Measurements from ENCODE around the gene CAPN3.

DNA sequence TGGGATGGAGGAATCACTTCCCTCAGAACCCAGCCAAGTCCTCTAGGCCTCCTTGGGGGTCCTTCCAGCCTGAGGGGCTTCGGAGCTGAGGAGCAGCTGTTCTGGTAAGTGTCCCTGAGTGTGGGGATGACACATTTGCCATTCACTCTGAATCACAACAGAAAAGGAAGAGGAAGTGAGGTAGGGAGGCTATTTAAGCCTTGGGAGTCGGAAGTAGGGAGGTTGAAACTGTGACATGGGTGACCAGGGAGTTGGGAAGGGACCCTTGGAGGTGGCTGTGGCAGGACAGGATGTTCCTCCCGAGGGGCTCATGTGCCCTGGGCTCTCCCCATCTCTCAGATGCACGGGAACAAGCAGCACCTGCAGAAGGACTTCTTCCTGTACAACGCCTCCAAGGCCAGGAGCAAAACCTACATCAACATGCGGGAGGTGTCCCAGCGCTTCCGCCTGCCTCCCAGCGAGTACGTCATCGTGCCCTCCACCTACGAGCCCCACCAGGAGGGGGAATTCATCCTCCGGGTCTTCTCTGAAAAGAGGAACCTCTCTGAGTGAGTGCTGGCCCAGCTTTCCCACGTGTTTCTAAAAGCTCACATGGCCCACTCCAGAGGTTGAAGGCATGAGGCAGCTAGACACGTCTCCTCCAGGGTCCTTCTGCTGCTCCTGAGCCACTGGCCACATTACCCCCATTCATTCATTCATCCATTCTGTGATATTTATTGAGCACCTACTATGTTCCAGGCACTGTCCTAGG is 43.3 kb downstream of the CAPN3 start:
- TF ChIP-seq, protein P1, sequence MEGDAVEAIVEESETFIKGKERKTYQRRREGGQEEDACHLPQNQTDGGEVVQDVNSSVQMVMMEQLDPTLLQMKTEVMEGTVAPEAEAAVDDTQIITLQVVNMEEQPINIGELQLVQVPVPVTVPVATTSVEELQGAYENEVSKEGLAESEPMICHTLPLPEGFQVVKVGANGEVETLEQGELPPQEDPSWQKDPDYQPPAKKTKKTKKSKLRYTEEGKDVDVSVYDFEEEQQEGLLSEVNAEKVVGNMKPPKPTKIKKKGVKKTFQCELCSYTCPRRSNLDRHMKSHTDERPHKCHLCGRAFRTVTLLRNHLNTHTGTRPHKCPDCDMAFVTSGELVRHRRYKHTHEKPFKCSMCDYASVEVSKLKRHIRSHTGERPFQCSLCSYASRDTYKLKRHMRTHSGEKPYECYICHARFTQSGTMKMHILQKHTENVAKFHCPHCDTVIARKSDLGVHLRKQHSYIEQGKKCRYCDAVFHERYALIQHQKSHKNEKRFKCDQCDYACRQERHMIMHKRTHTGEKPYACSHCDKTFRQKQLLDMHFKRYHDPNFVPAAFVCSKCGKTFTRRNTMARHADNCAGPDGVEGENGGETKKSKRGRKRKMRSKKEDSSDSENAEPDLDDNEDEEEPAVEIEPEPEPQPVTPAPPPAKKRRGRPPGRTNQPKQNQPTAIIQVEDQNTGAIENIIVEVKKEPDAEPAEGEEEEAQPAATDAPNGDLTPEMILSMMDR (IDR thresholded peaks at IDR 0.05; ENCODE audit: insufficient read depth, low read length): no peak
- TF ChIP-seq POLR2AphosphoS5 (IDR thresholded peaks at IDR 0.05; ENCODE audit: low read depth) (no peak), GABPA (IDR thresholded peaks at IDR 0.05; ENCODE audit: low read depth) (no peak)
- TF ChIP-seq, protein P2, sequence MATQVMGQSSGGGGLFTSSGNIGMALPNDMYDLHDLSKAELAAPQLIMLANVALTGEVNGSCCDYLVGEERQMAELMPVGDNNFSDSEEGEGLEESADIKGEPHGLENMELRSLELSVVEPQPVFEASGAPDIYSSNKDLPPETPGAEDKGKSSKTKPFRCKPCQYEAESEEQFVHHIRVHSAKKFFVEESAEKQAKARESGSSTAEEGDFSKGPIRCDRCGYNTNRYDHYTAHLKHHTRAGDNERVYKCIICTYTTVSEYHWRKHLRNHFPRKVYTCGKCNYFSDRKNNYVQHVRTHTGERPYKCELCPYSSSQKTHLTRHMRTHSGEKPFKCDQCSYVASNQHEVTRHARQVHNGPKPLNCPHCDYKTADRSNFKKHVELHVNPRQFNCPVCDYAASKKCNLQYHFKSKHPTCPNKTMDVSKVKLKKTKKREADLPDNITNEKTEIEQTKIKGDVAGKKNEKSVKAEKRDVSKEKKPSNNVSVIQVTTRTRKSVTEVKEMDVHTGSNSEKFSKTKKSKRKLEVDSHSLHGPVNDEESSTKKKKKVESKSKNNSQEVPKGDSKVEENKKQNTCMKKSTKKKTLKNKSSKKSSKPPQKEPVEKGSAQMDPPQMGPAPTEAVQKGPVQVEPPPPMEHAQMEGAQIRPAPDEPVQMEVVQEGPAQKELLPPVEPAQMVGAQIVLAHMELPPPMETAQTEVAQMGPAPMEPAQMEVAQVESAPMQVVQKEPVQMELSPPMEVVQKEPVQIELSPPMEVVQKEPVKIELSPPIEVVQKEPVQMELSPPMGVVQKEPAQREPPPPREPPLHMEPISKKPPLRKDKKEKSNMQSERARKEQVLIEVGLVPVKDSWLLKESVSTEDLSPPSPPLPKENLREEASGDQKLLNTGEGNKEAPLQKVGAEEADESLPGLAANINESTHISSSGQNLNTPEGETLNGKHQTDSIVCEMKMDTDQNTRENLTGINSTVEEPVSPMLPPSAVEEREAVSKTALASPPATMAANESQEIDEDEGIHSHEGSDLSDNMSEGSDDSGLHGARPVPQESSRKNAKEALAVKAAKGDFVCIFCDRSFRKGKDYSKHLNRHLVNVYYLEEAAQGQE (IDR thresholded peaks at IDR 0.05; ENCODE audit: insufficient replicate concordance, low read depth): no peak

All from HL-60 (cell line).